GM12864 (cell line): Measurements from ENCODE around the gene PIK3R2.

ENCODE experiments used
- DNase-seq: peaks from one replicate; pipeline ENCODE4 v3.0.0-alpha.2; 2011; ENCODE audit warnings: low read depth
- H3K4me3 ChIP-seq: 2 replicates; pipeline ENCODE4 v1.5.1; 2011; ENCODE audit warnings: mild to moderate bottlenecking, low read depth, low read length, control low read depth
- CTCF ChIP-seq: IDR thresholded peaks from 2 replicates; pipeline ENCODE4 v1.5.1; 2011; ENCODE audit warnings: low read depth, mild to moderate bottlenecking, moderate library complexity, low read length, control low read depth, inconsistent platforms; ENCODE audit errors: missing control alignments

PIK3R2 gene

DNA sequence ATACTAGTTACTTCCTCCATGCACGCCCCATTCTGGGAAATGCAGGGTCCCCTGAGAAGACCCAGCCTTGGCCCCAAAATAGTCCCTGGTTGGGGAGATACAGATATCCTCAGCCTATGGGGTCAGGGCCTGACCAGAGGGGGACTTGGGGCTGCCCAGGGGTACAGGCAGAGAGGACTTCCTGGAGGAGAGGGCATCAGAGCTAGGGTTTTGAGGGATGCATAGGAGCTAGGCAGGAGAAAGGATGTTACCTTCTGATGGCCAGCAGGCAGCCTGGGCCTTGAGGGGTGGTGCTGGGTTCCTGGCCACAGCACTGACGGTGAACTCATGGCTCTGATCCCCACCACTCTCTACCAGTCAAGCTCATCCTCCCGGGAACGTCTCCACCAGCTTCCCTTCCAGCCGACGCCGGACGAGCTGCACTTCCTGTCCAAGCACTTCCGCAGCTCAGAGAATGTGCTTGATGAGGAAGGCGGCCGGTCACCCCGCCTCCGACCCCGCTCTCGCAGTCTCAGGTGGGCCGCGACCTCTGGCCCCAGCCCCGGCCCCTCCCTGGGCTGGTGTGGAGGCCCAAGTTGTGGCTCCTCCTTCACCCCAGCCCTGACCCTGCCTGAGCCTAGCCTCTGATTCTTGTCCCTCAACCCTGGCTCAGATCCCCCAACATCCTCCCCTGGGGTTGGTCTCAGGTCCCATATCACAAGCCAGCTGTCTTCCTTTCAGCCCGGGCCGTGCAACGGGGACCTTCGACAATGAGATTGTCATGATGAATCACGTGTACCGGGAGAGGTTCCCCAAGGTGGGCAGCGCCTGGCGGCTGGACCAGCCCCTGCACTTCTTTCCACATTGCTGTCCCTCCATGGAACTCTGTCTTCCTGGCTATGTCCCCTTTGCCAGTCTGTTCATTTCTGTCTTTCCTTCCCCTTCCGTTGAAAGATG, 29.8 kb upstream of the PIK3R2 start:
- DNase-seq = no peak
- H3K4me3 ChIP-seq = no peak overlapping the region
- no peak for TF ChIP-seq CTCF

DNA sequence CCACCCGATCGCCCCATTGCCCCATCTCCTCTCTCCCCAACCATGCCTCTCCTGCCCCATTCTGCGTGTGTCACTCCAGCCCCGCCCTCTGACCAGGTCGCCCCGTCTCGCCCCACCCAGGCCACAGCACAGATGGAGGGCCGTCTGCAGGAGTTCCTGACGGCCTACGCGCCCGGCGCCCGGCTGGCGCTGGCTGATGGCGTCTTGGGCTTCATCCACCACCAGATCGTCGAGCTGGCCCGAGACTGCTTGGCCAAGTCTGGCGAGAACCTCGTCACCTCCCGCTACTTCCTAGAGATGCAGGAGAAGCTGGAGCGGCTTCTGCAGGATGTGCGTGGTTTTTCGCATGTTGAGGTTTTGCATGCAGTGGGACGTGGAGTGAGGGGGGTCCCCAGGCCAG, 29.1 kb upstream of the PIK3R2 start:
- no peak for TF ChIP-seq CTCF
- H3K4me3 ChIP-seq = no peak overlapping the region
- DNase-seq = no peak

DNA sequence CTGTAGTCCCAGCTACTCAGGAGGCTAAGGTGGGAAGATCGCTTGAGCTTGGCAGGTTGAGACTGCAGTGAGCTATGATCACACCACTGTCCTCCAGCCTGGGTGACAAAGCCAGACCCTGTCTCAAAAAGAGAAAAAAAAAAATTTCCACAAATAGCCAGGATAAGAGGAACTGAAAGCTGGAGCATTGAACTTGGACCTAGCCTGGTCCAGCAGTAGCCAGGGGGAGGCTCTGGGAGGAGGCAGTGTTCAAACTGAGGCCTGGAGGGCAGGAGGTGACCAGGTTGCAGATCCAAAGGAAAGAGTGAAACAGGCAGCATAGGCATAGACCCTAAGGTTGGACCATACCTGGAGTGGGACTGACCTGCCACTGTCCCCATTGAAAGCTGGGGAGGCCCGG, 26.9 kb upstream of the PIK3R2 start:
- no peak for TF ChIP-seq CTCF
- no peak overlapping the region for H3K4me3 ChIP-seq
- no peak for DNase-seq

GRCh38 chr19:18128044-18128443, 24.9 kb upstream of the PIK3R2 start:
- H3K4me3 ChIP-seq = no peak overlapping the region
- no peak for DNase-seq
- TF ChIP-seq CTCF = no peak

DNA sequence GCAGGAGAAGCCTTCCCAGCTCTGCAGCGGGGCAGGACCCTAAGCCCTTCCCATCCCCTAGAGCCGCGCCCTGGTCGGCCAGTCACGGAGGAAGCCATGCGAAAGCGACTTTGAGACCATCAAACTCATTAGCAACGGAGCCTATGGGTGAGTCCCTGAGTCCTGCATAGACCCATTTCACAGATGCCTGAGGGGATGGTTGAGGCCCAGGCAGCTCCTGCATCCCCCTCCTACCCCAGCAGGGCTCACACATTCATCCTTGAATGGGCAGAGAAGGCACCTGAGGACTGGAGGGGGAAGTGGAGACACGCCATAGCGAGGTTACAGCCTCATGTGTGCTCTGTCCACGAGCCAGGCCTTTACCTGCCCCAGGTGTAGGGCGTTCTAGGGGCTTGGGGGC, 24.2 kb upstream of the PIK3R2 start:
- DNase-seq = no peak
- H3K4me3 ChIP-seq = no peak overlapping the region
- no peak for TF ChIP-seq CTCF

GRCh38 chr19:18130523-18131242, 22.3 kb upstream of the PIK3R2 start:
- H3K4me3 ChIP-seq = no peak overlapping the region
- no peak for TF ChIP-seq CTCF
- no peak for DNase-seq
